Pancreas (tissue), 10 donors: ENCODE data around the gene CCL20. TPM values are rescaled to one million over a fixed set of nuclear protein-coding genes. Genes with fewer than 3 reads are reported as not detected.
"Not testable (repeated sequence)": the region's sequence is repeated elsewhere in the genome, so short reads cannot be mapped to it uniquely, and the experiment has no call there.

Source experiments
- ATAC-seq, 4 donors: fragments of 200-7000 bp; cut with Tn5 transposase; one replicate each; pipeline versions ENCODE4 v1.8.0 to v1.9.1; 2020; ENCODE audit warnings: mild to moderate bottlenecking in 4 of 4, moderate library complexity in 4 of 4
- DNase-seq, 6 donors: peaks; one replicate each; pipeline ENCODE4 v3.0.0-alpha.2; 2020
- FAIRE-seq: peaks from 2 replicates; lab custom pipeline; 2012; peaks lifted over from hg19 to GRCh38; lab: Jason Lieb, UNC
- H3K27ac ChIP-seq, 4 donors: fragments of 200-600 bp; sonication (generic); 1 replicate in 3 of 4; 2 replicates in 1 of 4; pipeline versions ENCODE4 v1.5.0 to v1.8.0; 2020
- H3K27me3 ChIP-seq, 4 donors: fragments of 200-600 bp; one replicate each; pipeline ENCODE4 v1.8.0; 2021
- H3K36me3 ChIP-seq, 3 donors: fragments of 200-600 bp; sonication (generic) in 1 of 3; one replicate each; pipeline versions ENCODE4 v1.5.0 to v1.8.0; 2020 to 2021
- H3K4me1 ChIP-seq, 3 donors: fragments of 200-600 bp; one replicate each; pipeline ENCODE4 v1.8.0; 2021
- H3K4me3 ChIP-seq, 4 donors: fragments of 200-600 bp; sonication (generic) in 2 of 4; one replicate each; pipeline versions ENCODE4 v1.5.0 to v1.8.0; 2020 to 2021
- H3K9me3 ChIP-seq, 4 donors: fragments of 200-600 bp; one replicate each; pipeline ENCODE4 v1.8.0; 2021
- CTCF ChIP-seq, 4 donors: fragments of 200-600 bp; sonication (generic) in 3 of 4; IDR thresholded peaks; one replicate each; pipeline versions ENCODE4 v1.5.0 to v1.8.0; 2021; ENCODE audit warnings: antibody characterized with exemption in 4 of 4
- WGBS, 2 donors: extraction: QIAGEN DNeasy Blood & Tissue Kit; methylation state at CpG; one replicate each; pipeline ENCODE4 v1.1.7; 2013; 5-methylcytosine and 5-hydroxymethylcytosine counted together
- intact Hi-C, 3 donors: fragments of 100-400 bp; cut with DNase I; formaldehyde crosslinking; loops; one replicate each; pipeline versions ENCODE4 v1.11.1 to v1.14.2; 2022
- polyA plus RNA-seq, 2 donors: library from polyadenylated mRNA; stranded (reverse); fragments of 200-250 nt; gene quantifications; one replicate each; pipeline ENCODE4 v1.2.3, GENCODE V29; 2013
- total RNA-seq, 6 donors: library from RNA; stranded (reverse); fragmentation: NEBNext Ultra II Directional in 4 of 6; extraction: Animal tissue kit (Norgen Biotek cat#: 25700) in 4 of 6; gene quantifications; one replicate each; pipeline versions ENCODE4 v1.2.1 to v1.2.4, GENCODE V29; 2021 to 2023
- donor health status: healthy with polysubstance abuse.
- donor health status: DM: no; HTN: no; CAD: no; lungs with moderate emphysema.
- donor health status: DM: no; HTN: no; CAD: no.
- donor health status: control.
- donor health status: control.
- donor health status: Bipolar disorder and iron deficiency.
- donor health status: DM: yes; HTN: yes; CAD: no.
- donor health status: DM: no; HTN: no; CAD: no.
- donor health status: DM: no; HTN: no; CAD: no.
- donor health status: DM: yes; HTN: yes; CAD: no.

CCL20 gene
- total and polyA plus RNA-seq, 8 donors: 0.23 to 8.8 (median 0.75) TPM; not detected in 1

GRCh38 chr2:227788561-227789018 lies 25.1 kb upstream of the CCL20 start:
- Histone ChIP-seq H3K27me3 (no peaks in the 10 kb centered on the region), H3K9me3 (no peaks in the 10 kb centered on the region), H3K36me3 (no peaks in the 10 kb centered on the region), H3K4me3 (no peak overlapping the region), H3K4me1 (no peaks in the 10 kb centered on the region), H3K27ac (no peak overlapping the region)
- TF ChIP-seq CTCF (IDR thresholded peaks at IDR 0.05): no peak
- no peak for FAIRE-seq
- WGBS, 2 donors: 69 to 74% methylated on average over 4 of the region's 4 CpGs
- intact Hi-C loops: no loop called here
- no peak for DNase-seq
- ATAC-seq: peak in 1 of 4 donors; percentile 51

GRCh38 chr2:227789803-227790202 lies 23.8 kb upstream of the CCL20 start:
- Histone ChIP-seq H3K4me3 (no peak overlapping the region), H3K36me3 (no peaks in the 10 kb centered on the region), H3K4me1 (no peaks in the 10 kb centered on the region), H3K27ac (no peak overlapping the region), H3K27me3 (no peaks in the 10 kb centered on the region), H3K9me3 (no peaks in the 10 kb centered on the region)
- no peak for ATAC-seq
- 54 to 61% methylated on average over 4 of the region's 4 CpGs for whole genome bisulfite sequencing, 2 donors
- TF ChIP-seq CTCF (IDR thresholded peaks at IDR 0.05): no peak
- DNase-seq: no peak
- intact Hi-C loops: no loop called here
- FAIRE-seq: no peak

- 84 to 86% methylated on average over 5 of the region's 5 CpGs for WGBS, 2 donors
- FAIRE-seq (no peak), ATAC-seq (no peak), DNase-seq (no peak)
- H3K27me3 ChIP-seq: no peaks in the 10 kb centered on the region
- no peak for TF ChIP-seq CTCF (IDR thresholded peaks at IDR 0.05)
- no peaks in the 10 kb centered on the region for H3K4me1 ChIP-seq
- intact Hi-C loops: no loop called here
- H3K9me3 ChIP-seq: no peaks in the 10 kb centered on the region
- no peak overlapping the region for H3K27ac ChIP-seq
- no peaks in the 10 kb centered on the region for H3K36me3 ChIP-seq
- no peak overlapping the region for H3K4me3 ChIP-seq
Observed at GRCh38 chr2:227793148-227793712, 20.4 kb upstream of the CCL20 start.

- Histone ChIP-seq H3K27me3 (no peaks in the 10 kb centered on the region), H3K9me3 (no peaks in the 10 kb centered on the region), H3K27ac (no peak overlapping the region), H3K4me1 (no peaks in the 10 kb centered on the region), H3K4me3 (no peak overlapping the region), H3K36me3 (no peaks in the 10 kb centered on the region)
- TF ChIP-seq CTCF (IDR thresholded peaks at IDR 0.05): no peak
- DNase-seq: no peak
- intact Hi-C loops: no loop called here
- peak; percentile 31 to 83 (median 78) for ATAC-seq
- no peak for FAIRE-seq
- WGBS, 2 donors: 36 to 39% methylated on average over 12 of the region's 12 CpGs
Observed at GRCh38 chr2:227796045-227796711, 17.5 kb upstream of the CCL20 start.

GRCh38 chr2:227796768-227797167 lies 16.9 kb upstream of the CCL20 start:
- H3K9me3 ChIP-seq, H3K27me3 ChIP-seq, intact Hi-C loops, H3K36me3 ChIP-seq, FAIRE-seq, ATAC-seq, DNase-seq, H3K4me1 ChIP-seq, H3K4me3 ChIP-seq, H3K27ac ChIP-seq: not testable (repeated sequence)
- WGBS, 2 donors: 74 to 83% methylated on average over 5 of the region's 5 CpGs
